ENCODE results near the gene UBAP2L. TPM values are rescaled to one million over a fixed set of nuclear protein-coding genes. Genes with fewer than 3 reads are reported as not detected.
A peak's percentile ranks its signal among the peaks of the same experiment; 100 is the strongest.

UBAP2L gene, protein sequence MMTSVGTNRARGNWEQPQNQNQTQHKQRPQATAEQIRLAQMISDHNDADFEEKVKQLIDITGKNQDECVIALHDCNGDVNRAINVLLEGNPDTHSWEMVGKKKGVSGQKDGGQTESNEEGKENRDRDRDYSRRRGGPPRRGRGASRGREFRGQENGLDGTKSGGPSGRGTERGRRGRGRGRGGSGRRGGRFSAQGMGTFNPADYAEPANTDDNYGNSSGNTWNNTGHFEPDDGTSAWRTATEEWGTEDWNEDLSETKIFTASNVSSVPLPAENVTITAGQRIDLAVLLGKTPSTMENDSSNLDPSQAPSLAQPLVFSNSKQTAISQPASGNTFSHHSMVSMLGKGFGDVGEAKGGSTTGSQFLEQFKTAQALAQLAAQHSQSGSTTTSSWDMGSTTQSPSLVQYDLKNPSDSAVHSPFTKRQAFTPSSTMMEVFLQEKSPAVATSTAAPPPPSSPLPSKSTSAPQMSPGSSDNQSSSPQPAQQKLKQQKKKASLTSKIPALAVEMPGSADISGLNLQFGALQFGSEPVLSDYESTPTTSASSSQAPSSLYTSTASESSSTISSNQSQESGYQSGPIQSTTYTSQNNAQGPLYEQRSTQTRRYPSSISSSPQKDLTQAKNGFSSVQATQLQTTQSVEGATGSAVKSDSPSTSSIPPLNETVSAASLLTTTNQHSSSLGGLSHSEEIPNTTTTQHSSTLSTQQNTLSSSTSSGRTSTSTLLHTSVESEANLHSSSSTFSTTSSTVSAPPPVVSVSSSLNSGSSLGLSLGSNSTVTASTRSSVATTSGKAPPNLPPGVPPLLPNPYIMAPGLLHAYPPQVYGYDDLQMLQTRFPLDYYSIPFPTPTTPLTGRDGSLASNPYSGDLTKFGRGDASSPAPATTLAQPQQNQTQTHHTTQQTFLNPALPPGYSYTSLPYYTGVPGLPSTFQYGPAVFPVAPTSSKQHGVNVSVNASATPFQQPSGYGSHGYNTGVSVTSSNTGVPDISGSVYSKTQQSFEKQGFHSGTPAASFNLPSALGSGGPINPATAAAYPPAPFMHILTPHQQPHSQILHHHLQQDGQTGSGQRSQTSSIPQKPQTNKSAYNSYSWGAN
- polyA plus RNA-seq (2013, experiment 1 of 2; ENCODE audit: insufficient read length) = 148 TPM
- polyA plus RNA-seq (2013, experiment 2 of 2; ENCODE audit: insufficient read length) = 146 TPM

DNA sequence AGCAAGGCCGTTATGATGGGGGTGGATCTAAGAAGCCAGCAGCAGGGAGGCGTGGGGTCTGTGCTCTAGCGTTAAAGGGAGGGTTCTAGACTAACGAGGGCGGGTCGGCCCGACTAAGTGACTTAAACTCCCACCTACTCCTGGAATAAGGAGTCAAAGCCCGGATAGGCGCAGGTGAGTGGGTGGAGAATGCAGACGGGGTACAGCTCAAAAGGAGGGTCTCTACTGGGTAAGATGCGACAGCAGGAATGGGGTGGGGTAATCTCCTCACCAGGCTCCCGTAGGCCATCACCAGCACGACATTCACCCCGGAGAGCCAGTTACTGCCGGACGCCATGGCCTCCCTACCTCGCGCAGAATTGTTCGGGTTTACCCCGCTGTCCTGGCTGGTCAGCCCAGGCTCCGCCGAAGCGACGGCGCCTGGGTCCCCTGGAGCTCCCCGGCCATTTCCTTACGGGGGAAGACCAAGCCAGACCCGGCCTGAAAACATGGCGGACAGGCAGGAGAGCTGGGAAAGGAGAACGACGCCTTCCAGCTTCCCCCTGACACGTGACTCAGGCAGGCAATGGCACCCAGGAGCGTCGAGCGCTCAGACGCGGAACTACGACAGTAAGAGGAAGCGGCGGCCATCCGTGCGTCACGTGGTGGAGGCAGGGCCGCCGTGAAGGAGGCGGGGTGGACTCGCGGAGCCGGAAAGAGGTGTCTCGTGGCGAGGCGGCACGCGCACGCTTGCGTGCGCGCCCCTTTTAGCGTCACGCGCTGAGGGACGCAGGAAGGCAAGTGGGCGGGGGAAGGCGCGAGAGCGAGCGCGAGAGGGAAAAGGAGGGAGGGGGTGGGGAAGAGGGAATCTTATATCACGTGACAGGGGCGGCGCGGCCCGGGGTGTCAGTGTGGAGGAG lies at the start of gene UBAP2L:
Gene UBAP2L (plus strand): TSS at position 885 of the 899 bp plus-strand sequence. CDS start 4,169 bp downstream, outside the sequence.
- peak; percentile 100 for DNase-seq

DNA sequence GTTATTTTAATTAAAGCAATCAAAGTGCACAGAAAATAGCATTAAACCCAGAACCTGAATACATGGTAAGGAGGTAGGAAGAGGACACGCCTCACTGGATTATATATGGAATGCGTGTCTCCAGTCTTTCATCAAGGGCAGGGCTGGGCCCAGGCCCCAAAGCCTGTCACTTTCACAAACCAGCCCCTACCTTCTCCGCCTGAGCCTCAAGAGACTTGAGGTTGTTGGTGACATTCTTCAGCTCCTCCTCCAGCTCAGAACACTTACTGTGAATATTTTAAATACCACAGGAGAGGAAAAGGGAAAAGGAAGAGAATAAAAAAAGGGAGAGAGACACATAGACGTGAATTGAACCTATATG lies 49.6 kb upstream of the UBAP2L start:
- DNase-seq = no peak

DNA sequence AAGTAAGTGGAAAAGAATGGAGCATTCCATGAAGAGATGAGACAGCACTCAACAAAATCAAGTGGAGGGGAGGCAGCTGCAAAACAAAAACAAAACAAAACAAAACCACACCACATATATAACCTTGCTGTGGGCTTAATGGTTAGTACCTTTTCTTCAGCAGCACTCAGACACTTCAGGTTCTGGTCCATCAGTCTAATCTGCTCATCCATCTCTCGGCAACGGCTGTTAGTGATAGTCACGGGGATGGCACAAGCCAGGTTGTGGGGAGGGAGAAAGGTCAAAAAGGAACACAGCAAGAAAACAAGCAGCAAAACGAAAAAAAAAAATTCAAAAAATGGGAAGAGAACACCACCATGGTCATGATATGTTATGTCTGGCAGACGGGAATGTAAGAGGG lies 48.9 kb upstream of the UBAP2L start:
- no peak for DNase-seq

DNA sequence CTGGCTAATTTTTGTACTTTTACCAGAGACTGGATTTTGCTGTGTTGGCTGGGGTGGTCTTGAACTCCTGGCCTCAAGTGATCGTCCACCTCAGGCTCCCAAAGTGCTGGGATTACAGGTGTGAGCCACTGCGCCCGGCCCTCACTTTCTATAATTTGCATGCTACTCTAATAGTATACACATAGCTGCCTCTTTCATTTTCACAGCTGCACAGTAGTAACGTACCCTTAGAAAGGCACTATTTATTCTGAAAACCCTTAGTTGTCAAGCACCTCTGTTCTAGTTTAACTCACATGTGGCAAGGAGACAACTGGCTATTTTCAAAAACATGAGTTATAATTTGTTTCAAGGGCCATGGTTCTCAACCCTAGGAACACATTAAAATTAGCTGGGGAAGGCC lies 46.1 kb upstream of the UBAP2L start:
- DNase-seq = no peak

DNA sequence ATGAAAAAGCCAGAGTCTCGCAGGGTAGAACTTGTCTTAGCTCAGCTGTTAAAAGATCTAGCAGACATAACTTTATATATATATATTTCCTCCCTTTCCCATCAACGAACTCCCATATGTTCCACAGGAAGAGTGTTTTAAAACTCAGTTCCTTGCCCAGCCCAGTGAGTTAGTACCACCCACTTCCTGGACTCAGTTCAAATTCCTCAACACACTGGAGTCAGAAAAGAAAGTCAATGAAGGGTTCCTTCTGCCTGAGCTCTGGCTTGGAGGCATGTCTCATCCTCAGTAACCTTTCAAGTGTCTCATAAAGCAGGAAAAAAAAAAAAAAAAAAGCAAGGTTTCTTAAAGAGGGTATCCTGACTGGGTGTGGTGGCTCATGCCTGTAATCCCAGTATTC lies 44.4 kb upstream of the UBAP2L start:
- DNase-seq = peak; percentile 72

DNA sequence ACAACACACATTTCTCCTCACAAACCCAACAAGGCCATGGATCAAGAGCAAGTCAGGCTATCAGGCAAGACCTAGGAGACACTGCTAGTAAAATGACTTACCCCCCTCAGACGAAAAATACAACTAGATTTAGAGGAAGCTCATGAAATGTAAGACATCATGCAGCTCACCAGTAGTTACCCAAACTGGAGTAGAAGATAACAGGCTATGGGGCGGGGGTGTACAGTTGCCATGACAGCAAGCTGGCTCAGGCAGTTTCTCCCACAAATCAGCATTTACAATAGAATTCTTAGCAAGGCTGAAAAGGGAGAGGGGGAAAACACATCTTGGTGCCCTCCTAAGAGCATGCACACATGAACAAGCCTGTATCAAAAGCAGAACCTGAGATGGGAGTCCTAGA lies 42.7 kb upstream of the UBAP2L start:
- DNase-seq = no peak

DNA sequence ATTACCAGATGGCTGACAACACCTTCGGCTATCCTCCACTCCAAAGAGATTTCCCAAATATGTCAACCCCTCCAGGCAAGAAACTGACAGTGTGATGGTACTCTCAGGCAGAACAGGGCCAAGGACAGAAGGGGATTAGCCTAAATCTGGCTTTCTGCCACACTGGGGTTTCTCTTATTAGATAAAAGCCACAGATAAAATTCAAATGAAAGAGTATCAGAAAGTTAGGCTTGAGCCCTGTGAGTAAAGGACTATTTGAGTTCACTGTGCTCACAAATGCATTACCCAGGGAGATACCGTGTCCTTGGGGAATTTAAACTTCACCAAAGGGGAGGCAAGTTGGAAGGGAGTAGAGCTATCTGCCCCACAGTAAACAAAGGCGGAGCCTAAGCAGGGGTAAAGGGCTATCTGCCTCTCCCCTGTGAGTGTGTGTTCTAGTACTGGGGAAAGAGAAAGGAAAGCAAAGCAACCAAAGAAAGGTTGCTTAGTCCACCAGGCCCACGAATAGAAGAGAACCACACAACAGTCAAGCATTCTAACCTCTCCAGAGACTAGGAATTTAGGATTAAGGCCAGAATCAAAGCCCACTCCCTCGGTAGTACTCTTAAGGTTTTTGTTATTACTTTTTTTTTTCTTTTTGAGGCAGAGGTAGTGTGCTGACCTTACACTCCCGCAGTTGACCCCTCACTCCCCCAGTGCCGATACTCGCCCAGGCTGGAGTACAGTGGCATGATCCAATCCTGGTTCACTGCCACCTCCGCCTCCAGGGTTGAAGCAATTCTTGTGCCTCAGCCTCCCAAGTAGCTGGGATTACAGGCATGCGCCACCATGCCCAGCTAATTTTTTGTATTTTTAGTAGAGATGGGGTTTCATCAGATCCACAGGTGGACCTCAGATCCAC lies 41.6 kb upstream of the UBAP2L start:
- DNase-seq = no peak

DNA sequence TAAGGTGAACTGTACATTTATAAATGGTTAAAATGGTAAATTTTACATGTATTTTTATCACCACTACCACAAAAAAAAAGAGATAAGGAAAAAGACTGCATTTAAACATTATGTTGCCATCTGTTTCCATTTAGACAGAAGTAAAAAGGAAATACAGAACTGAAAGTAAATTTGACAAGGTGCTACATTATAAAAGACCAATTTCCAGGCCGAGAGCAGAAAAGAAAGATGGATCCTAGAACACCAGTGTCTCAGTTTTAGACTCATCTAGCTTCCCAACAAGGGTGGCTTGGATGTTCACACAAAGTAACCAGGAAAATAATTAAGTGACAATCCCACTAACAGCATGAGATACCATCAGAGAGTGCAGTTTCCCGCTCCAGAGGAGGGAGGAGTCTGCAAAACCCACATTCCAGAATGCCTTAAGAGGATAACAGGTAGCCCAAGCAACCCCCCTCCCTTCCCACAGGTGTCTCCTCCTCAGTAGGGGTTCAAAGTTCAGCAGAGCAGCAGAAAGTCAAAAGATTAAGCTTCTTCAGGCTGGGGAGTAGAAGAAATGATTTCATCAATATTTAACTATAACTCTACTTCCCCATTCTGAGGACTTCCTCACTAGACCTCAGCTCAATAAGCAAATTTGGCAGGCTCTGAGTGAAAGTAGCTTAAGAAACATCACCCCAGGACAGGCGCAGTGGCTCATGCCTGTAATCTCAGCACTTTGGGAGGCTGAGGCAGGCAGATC lies 40.6 kb upstream of the UBAP2L start:
- DNase-seq = no peak

DNA sequence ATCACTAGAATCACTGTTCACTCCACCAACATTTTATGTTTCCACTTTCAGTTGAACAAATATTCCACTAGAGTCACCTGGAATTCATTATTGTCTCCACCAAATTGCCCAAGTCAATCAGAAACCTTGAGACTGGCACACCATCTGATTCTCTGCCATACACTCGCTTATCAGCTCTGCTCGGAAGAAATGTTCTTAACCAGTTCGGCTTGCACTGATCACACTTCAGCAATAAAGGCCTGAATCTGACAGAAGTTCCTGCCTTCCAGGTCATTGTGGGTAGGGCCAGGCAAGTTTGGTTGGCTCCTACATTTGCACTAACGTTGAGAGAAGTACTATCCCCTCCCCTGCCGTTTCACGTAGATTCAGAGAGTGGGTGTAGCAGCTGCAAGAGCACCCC lies 38.8 kb upstream of the UBAP2L start:
- no peak for DNase-seq

DNA sequence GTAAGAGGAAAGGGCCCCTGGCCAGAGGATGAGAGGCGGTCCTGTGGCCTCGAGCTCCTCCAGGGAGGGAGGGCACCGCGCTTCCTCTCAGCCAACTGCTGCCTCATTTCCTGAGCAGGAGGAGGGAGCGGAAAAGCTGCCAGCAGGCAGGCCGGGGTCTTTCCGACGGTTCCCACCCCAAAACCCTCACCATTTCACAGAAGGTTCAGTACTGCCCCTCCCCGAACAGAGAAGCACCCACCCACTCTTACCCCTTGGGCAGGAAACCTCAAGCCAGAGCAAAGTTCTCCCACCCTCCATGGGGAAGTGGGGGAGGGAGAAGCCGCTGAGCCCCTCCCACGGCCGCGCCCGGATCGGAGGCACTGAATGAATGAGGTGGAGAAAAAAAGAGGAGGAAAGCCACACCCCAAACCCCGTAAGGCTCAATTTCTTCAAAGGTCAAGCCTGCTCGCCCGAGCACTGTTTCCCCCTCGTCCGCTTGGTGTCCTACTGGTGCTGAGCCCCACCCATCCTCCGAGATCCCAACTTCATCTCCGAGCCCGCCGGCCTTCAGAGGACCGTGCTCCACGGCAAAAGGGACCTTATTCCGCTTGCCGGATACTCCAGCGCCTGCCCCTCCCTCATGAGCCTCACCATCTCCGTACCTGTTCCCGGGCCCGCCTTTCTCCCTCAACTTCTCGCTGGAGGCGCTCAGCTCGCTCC lies 38.3 kb upstream of the UBAP2L start:
- peak; percentile 65 for DNase-seq

DNA sequence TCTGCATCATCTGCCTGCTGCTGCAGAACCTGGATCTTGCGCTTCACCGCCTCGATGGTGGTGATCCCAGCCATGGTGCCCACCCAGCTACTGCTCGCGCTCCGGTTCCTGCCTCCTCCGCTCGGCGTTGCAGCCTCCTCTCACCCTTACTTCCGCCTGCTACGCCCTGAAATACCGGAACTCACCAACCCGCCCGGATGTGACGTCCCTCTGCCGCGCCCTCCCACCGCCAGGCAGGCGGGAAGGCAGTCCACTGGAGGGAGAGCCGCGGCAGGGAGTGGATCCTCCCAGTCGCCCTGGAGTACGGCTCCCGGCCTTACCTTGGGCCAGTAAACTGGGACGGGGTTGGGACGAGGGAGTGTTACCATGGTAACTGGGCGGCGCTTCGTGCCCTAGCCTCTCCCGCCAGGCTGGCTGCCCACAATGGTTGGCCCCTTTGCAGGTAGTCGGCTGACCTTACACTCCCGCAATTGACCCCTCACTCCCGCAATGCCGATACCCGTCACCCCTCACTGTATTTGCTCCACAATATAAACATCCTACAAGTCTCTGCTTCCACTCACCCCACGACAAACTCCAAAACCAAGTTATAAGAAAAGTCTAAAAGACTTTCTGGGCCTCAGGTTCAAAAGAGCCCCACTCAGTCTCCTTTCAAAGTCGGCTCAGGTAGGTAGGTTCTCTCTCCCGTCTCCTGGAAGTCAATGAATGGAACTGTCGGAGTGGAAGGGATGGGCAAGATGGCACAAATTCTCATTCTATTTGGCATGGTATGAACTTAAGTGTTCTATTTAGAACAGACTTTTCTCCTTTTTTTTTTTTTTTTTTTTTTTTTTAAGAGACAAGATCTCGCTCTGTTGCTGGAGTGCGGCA lies 37.5 kb upstream of the UBAP2L start:
- DNase-seq = peak; percentile 95

DNA sequence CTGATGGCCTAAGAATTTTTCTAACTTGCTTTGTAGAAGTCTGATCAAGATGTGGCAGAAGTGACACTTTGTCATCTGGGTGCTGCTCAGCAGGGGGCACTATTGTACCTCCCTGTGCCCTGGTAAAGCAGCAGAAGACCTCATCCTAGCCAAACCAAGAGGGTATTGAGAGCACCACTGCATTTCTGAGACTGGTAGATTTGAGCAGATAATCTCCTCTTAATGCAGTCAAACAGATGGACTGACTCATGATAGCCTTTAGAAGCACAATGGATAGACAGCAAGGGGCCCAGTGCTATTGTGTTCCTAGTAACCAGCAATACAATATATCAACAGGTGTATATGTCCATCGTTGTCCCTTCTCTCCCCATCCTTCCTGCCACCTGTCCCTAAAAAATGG lies 34.6 kb upstream of the UBAP2L start:
- no peak for DNase-seq

DNA sequence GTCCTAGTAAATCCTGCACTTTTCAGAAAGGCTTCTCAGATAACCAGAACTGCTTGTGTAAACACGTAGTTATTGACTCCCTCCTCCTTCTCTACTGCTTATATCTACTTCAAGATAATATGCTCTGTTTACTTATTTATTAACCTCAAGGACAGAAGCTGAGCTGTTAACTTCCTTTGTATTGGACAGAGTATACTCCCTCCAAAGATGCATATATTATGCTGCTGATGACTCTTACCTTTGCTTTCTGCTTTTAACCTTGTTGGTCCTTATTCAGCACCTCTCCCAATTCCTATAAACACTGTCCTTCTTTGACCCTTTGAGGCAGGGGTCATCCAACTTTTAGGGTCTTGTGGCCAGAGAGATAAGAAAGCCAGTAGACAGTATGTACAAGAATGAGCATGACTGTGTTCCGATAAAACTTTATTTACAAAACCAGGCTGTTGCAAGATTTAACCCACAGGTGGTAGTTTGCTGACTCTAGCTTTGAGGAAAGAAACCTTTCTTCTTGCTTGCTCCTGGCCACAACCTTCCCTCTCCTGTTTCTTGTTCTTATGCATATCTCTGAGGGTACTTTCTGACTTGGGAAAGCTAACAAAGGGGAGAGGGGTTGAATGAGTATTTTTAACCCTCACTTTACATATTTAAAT lies 33.8 kb upstream of the UBAP2L start:
- DNase-seq = no peak

DNA sequence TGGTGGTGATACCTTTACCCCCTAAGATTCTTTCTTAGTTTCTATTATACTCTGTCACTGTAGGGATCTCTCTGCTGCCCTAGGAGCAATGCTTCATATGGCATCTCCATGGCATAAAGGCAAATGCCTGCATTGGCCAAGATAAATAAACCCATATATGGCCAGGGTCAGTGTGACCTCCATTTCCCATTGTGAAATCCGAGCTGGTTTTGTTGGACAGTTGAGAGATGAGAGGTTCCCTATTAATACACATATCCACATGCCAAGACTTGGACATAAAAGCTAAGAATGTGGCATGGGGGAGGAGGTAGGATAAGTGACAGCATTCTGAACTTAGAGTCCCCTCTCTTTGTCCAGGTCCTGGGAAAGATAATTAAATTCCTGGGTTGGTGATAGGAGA lies 30.2 kb upstream of the UBAP2L start:
- DNase-seq = no peak

DNA sequence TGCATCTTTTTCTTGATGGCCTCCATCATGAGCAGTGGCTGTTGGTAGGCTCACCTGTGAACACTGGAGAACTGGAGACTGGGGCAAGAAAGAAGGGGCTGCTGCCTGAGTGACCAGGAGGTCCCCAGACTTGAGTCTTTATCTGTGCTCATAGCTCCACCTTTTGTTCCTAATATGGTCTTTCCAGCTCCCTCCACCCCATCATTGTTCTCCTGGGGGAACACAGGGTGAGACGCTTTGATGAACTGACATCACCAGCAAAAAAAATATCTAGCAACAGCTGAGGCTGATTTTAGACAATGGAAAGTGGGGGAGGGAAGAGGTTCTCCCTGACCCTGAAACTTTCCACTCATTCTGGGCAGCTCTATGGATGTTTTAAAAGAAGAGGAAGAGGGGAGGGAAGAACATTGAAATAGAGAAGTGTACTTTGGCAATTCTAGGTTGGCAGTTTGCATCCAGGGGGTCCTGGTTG lies 28.7 kb upstream of the UBAP2L start, which contains the start of gene TPM3:
Gene TPM3 (minus strand): TSS at position 111 of the 472 bp plus-strand sequence. CDS start 82 bp downstream, at position 29.
- no peak for DNase-seq

DNA sequence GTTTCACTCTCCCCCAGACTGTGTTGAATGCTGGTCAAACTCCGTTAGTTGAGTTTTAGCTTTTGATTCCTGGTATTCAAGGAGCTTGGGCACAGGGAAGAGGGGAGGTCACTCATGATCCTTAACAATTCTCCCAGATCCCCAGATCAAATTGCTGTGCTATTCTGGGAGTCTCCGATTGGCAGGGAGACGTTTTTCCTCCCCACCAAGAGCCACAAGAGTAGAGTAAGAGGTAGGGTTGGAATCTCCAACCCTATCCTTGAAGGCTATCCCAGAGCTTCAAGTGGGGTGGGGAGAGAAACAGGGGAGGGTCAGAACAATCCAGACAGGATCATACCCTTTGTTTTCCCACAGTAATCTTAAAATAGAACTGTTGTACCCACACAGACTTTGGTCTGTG lies 28.3 kb upstream of the UBAP2L start:
- no peak for DNase-seq

DNA sequence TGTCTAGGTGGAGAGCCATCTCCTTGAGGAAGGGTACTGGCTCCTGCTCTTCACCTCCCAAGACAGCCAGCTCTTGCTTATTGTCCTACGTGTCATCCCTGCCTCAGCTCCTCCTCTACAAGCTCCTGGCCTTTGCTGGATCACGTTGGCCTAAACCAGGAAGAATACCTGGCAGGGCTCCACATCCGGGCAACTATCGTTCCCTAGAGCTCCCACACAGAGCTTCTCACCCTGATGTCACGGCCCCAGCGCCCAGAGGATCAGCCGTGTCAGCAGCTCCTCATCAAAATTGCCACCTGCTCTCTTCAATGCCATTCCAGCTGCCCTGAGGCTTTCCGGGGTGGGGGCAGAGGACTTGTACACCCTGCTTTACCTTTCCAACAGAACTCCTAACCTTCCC lies 26.9 kb upstream of the UBAP2L start:
- no peak for DNase-seq

All from fibroblast of skin of abdomen (primary cell).